Liver (tissue), 3 donors: Measurements from ENCODE around the gene BET1.

ENCODE experiments used
- RAD21 ChIP-seq, 2 donors: IDR thresholded peaks; 2 replicates each; pipeline ENCODE4 v1.6.1; 2016; ENCODE audit warnings: antibody characterized with exemption in 2 of 2, mild to moderate bottlenecking in 2 of 2
- TF ChIP-seq, protein P1 (sequence below): fragments of 150-350 bp; IDR thresholded peaks from 2 replicates; pipeline ENCODE4 v1.5.1; 2017; ENCODE audit warnings: improper control_type of control experiment, low read depth, low read length; ENCODE audit not compliant: missing input control
- donor health status: healthy.
- donor health status: healthy.

DNA sequence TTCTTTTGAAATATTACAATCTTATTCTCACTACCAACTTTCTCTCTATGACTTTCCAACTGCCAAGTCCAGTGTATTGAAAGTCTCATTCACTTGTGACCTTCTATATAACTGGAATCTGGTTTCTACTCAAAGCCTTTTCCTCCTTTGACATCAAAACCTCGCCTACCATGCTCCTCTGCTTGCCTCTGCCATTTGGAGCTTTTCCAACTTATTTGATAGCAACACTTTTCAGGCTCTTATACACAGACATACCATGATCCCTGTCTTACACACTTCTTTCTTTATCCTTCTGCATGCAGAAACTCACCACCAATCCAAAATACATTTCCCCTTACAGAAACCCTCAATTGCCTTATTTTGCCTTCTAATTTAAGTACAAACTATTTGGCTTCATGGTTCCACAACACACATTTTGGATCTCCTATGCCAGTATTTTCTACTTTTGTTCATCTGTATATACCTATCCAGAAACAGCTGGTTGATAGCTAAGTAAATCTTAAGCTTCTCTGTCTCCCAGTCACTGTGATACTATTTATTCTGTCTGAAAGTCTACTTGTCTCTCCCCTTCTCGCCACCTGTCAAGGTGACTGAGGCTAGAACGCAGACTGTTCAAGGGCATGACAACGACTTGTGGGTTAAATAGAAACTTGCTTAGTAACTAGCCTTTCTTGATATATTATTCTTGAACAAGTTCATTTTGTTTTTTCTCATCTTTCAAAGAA is 60.2 kb downstream of the BET1 start:
- TF ChIP-seq, protein P1, sequence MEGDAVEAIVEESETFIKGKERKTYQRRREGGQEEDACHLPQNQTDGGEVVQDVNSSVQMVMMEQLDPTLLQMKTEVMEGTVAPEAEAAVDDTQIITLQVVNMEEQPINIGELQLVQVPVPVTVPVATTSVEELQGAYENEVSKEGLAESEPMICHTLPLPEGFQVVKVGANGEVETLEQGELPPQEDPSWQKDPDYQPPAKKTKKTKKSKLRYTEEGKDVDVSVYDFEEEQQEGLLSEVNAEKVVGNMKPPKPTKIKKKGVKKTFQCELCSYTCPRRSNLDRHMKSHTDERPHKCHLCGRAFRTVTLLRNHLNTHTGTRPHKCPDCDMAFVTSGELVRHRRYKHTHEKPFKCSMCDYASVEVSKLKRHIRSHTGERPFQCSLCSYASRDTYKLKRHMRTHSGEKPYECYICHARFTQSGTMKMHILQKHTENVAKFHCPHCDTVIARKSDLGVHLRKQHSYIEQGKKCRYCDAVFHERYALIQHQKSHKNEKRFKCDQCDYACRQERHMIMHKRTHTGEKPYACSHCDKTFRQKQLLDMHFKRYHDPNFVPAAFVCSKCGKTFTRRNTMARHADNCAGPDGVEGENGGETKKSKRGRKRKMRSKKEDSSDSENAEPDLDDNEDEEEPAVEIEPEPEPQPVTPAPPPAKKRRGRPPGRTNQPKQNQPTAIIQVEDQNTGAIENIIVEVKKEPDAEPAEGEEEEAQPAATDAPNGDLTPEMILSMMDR: no peak
- no peak for TF ChIP-seq RAD21 (IDR thresholded peaks at IDR 0.05)
